Astrocyte of the cerebellum (primary cell): ENCODE measurements around the gene PXDN.
"Not testable (repeated sequence)": the region's sequence is repeated elsewhere in the genome, so short reads cannot be mapped to it uniquely, and the experiment has no call there.

Source experiments
- DNase-seq: peaks from one replicate; pipeline ENCODE4 v3.0.0-alpha.2; 2011; ENCODE audit warnings: low read depth
- H3K4me3 ChIP-seq: 2 replicates; pipeline ENCODE4 v1.5.1; 2011; ENCODE audit warnings: mild to moderate bottlenecking, low read depth, low read length, moderate library complexity
- CTCF ChIP-seq: IDR thresholded peaks from 2 replicates; pipeline ENCODE4 v1.5.1; 2012; ENCODE audit warnings: low read length, low read depth, moderate library complexity, mild to moderate bottlenecking; ENCODE audit errors: missing control alignments
- in situ Hi-C: cut with HindIII; loops from 2 replicates; pipeline ENCODE4 v1.10.0; 2017; ENCODE audit warnings: low sequenced_read_pairs

The PXDN gene

GRCh38 chr2:1729242-1729641 is 15.1 kb downstream of the PXDN start:
- no peak for TF ChIP-seq CTCF
- in situ Hi-C loops = no loop called here
- no peak overlapping the region for H3K4me3 ChIP-seq

GRCh38 chr2:1728821-1729220 is 15.5 kb downstream of the PXDN start:
- H3K4me3 ChIP-seq = no peak overlapping the region

More at GRCh38 chr2:1729242-1729641, 15.1 kb downstream of the PXDN start:
- no peak for DNase-seq

DNA sequence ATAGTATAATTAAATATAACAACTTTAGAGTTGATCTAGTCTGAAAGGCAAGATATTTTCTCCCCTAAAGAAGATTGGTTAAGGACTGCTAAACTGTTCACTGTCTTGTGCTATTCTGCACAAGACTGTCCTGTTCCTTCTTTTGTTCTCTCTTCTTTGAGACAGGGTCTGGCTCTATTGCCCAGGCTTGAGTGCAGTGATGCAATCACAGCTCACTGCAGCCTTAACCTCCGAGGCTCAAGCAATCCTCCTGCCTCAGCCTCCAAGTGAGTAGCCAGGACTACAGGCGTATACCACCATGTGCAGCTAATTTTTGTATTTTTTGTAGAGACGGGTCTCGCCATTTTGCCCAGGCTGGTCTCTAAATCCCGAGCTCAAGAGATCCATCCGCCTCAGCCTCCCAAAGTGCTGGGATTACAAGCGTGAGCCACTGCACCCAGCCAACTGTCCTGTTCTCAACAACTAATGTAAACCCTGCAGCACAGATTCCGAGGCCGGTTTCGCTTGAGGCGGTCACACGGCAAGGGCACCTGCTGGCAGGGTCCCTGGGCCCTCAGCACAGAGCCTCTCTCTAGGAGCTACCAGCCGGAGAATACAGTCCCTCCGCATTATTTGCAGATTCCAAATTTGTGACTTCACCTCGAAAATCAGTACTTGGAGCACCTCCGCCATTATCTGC is 16.4 kb downstream of the PXDN start:
- in situ Hi-C loops = no loop called here
- no peak for TF ChIP-seq CTCF
- H3K4me3 ChIP-seq = no peak overlapping the region
- no peak for DNase-seq

More at GRCh38 chr2:1728821-1729220, 15.5 kb downstream of the PXDN start:
- TF ChIP-seq CTCF = no peak
- in situ Hi-C loops = no loop called here
- DNase-seq = no peak

- no peak overlapping the region for H3K4me3 ChIP-seq
- in situ Hi-C loops = no loop called here
- DNase-seq = no peak
- no peak for TF ChIP-seq CTCF
These were observed 17.1 kb downstream of the PXDN start for GRCh38 chr2:1727101-1727771.

GRCh38 chr2:1726558-1726957 is 17.8 kb downstream of the PXDN start:
- DNase-seq = no peak
- H3K4me3 ChIP-seq = no peak overlapping the region
- in situ Hi-C loops = no loop called here
- no peak for TF ChIP-seq CTCF

DNA sequence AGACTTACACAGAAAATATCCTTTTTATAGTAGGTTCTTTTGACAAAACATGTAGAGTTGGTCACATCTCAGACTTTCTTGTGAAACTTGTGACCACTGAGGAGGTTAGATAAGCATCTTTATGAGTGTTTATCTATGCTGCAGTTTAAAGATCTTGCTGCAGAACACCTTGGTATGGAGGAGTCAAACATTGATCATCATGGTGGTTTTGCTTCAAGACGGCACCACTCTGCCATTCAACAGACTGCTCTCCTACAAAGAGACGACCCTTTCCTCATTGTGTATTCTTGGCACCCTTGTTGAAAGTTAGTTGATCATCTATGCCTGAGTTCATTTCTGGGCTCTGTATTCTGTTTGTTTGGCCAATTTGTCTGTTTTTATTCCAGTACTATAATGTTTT is 20.0 kb downstream of the PXDN start:
- in situ Hi-C loops, DNase-seq, H3K4me3 ChIP-seq: not testable (repeated sequence)

GRCh38 chr2:1723397-1724042 is 20.8 kb downstream of the PXDN start:
- in situ Hi-C loops = no loop called here
- no peak for TF ChIP-seq CTCF
- H3K4me3 ChIP-seq = no peak overlapping the region
- DNase-seq = no peak
